NT2/D1 (cell line): Measurements from ENCODE around the gene FAM171A1.
"Not testable (repeated sequence)": the region's sequence is repeated elsewhere in the genome, so short reads cannot be mapped to it uniquely, and the experiment has no call there.

Experiments
- YY1 ChIP-seq: IDR thresholded peaks from 2 replicates; pipeline ENCODE4 v1.6.1; 2011; ENCODE audit not compliant: insufficient read length, insufficient read depth
- ZNF274 ChIP-seq: IDR thresholded peaks from 2 replicates; pipeline ENCODE4 v1.6.1; 2011; ENCODE audit warnings: mild to moderate bottlenecking, low read depth, low read length

DNA sequence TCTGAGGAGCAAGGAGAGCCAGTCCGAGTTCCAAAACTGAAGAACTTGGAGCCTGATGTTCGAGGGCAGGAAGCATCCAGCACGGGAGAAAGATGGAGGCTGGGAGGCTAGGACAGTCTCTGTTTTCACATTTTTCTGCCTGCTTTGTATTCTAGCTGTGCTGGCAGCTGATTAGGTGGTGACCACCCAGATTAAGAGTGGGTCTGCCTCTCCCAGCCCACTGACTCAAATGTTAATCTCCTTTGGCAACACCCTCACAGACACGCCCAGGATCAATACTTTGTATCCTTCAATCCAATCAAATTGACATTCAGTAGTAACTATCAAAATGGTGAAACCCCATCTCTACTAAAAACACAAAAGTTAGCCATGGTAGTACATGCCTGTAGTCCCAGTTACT is 163.7 kb downstream of the FAM171A1 start:
- TF ChIP-seq YY1, ZNF274: not testable (repeated sequence)
